Activated B cell treated with CpG ODN at 0.5 μM for 24 hours (primary cell): ENCODE results near the gene TIMP2. TPM values are rescaled to one million over a fixed set of nuclear protein-coding genes. Genes with fewer than 3 reads are reported as not detected.

Experiments
- ATAC-seq: fragments of 200-7000 bp; cut with Tn5 transposase; one replicate; pipeline ENCODE4 v1.10.0; 2021; ENCODE audit warnings: low read depth, mild to moderate bottlenecking, moderate library complexity
- CTCF ChIA-PET: fragments of 350-600 bp; sonication (Branson Sonifier 250); formaldehyde crosslinking; loops from one replicate; lab custom pipeline; 2021; ENCODE audit warnings: antibody characterized with exemption; lab: Charles Lee
- POLR2A ChIA-PET: fragments of 350-600 bp; sonication (Branson Sonifier 250); formaldehyde crosslinking; loops from one replicate; lab custom pipeline; 2021; ENCODE audit warnings: antibody characterized with exemption; lab: Charles Lee
- DNase-seq: peaks from one replicate; pipeline ENCODE4 v3.0.0; 2022
- H3K27ac Mint-ChIP-seq: one replicate; pipeline ENCODE4 v1.8.0; 2020; ENCODE audit warnings: mixed read lengths
- H3K27me3 Mint-ChIP-seq: one replicate; pipeline ENCODE4 v1.8.0; 2021; ENCODE audit warnings: mixed read lengths
- H3K36me3 Mint-ChIP-seq: one replicate; pipeline ENCODE4 v1.8.0; 2021; ENCODE audit warnings: low read depth, mixed read lengths
- H3K4me1 Mint-ChIP-seq: one replicate; pipeline ENCODE4 v1.8.0; 2021; ENCODE audit warnings: mixed read lengths
- H3K4me3 Mint-ChIP-seq: one replicate; pipeline ENCODE4 v1.8.0; 2020; ENCODE audit warnings: mild to moderate bottlenecking, mixed read lengths
- H3K9me3 Mint-ChIP-seq: one replicate; pipeline ENCODE4 v1.8.0; 2020; ENCODE audit warnings: mixed read lengths
- intact Hi-C: fragments of 100-400 bp; cut with micrococcal nuclease; formaldehyde crosslinking; loops from one replicate; pipeline ENCODE4 v1.15.1; 2024
- total RNA-seq: library from RNA; stranded (reverse); gene quantifications from 2 replicates; pipeline ENCODE4 v1.2.3, GENCODE V29; 2022
- TF ChIP-seq, protein P1 (sequence below): fragments of 200-600 bp; IDR thresholded peaks from one replicate; pipeline ENCODE4 v1.8.0; 2022; ENCODE audit warnings: antibody characterized with exemption, mild to moderate bottlenecking

The TIMP2 gene
- total RNA-seq, 1 donor from 2014 or later: 4.2 TPM

DNA sequence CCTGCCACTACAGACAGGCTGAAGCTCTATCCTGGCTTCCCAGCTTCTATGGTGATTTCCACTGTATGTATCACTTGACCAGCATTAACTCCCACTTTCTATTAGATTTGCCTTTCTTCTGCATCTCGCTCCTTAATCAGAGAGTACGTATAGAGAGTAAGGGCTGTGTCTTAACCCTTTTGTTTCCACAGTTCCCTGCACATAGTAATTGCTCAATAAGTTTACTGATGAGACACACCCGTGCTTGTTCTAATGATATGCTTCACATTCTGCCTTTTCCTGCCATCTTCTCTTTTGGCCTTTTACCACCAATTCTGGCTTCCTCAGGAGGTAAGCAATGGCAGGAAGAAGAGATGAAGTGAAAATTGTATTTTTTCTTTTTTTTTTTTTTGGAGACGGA is 64.0 kb downstream of the TIMP2 start:
- no peaks in the 10 kb centered on the region for H3K9me3 Mint-ChIP-seq
- POLR2A ChIA-PET: no interaction called here
- no peak for DNase-seq
- H3K4me1 Mint-ChIP-seq: peaks cover 3% of the 10 kb centered on the region
- H3K27me3 Mint-ChIP-seq: peaks cover 5% of the 10 kb centered on the region
- TF ChIP-seq, protein P1, sequence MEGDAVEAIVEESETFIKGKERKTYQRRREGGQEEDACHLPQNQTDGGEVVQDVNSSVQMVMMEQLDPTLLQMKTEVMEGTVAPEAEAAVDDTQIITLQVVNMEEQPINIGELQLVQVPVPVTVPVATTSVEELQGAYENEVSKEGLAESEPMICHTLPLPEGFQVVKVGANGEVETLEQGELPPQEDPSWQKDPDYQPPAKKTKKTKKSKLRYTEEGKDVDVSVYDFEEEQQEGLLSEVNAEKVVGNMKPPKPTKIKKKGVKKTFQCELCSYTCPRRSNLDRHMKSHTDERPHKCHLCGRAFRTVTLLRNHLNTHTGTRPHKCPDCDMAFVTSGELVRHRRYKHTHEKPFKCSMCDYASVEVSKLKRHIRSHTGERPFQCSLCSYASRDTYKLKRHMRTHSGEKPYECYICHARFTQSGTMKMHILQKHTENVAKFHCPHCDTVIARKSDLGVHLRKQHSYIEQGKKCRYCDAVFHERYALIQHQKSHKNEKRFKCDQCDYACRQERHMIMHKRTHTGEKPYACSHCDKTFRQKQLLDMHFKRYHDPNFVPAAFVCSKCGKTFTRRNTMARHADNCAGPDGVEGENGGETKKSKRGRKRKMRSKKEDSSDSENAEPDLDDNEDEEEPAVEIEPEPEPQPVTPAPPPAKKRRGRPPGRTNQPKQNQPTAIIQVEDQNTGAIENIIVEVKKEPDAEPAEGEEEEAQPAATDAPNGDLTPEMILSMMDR: no peak
- ATAC-seq: no peak
- no peak overlapping the region for H3K4me3 Mint-ChIP-seq
- intact Hi-C loops: no loop called here
- H3K27ac Mint-ChIP-seq: no peak overlapping the region
- CTCF ChIA-PET: no interaction called here
- no peaks in the 10 kb centered on the region for H3K36me3 Mint-ChIP-seq

DNA sequence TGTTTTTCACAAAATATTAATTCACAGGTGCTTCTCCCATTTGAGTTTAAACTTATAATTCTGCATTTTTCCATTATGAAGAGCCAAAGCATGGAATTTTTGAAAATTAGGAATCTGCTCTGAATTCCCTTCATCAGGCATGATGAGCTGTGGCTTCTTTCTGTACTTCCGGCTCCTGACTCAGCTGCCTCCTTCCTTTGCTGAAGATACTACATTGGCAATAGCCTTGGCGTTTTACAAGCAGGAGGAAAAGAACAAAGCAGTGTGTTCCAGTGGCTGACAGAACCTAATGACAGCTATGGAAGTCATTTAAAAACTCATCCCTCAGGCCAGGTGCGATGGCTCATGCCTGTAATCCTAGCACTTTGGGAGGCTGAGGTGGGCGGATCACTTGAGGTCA is 66.1 kb downstream of the TIMP2 start:
- Mint-ChIP-seq H3K9me3 (no peaks in the 10 kb centered on the region), H3K36me3 (no peaks in the 10 kb centered on the region), H3K27ac (no peak overlapping the region), H3K4me3 (no peak overlapping the region), H3K4me1 (no peaks in the 10 kb centered on the region), H3K27me3 (no peaks in the 10 kb centered on the region)
- ATAC-seq: no peak
- ChIA-PET CTCF (no interaction called here), POLR2A (no interaction called here)
- no peak for DNase-seq
- TF ChIP-seq, protein P1: no peak
- intact Hi-C loops: no loop called here

DNA sequence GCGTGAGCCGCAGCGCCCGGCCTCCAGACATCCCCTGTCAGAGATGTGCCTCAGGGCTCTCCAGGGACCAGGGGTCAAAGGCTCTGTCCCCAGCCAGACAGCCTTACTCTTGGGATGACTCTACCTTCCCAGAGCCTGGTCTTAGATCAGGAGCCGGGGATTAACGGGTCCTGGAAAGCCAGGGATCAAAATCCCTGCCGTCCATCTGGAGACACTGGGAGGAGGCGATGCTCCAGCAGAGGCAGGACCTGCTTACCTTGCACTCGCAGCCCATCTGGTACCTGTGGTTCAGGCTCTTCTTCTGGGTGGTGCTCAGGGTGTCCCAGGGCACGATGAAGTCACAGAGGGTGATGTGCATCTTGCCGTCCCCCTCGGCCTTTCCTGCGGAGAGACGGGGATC is 67.9 kb downstream of the TIMP2 start:
- Mint-ChIP-seq H3K27me3 (no peaks in the 10 kb centered on the region), H3K9me3 (no peaks in the 10 kb centered on the region), H3K4me3 (no peak overlapping the region), H3K27ac (no peak overlapping the region), H3K4me1 (no peaks in the 10 kb centered on the region), H3K36me3 (no peaks in the 10 kb centered on the region)
- TF ChIP-seq, protein P1: no peak
- intact Hi-C loops: no loop called here
- ChIA-PET CTCF (no interaction called here), POLR2A (no interaction called here)
- ATAC-seq (no peak), DNase-seq (no peak)

DNA sequence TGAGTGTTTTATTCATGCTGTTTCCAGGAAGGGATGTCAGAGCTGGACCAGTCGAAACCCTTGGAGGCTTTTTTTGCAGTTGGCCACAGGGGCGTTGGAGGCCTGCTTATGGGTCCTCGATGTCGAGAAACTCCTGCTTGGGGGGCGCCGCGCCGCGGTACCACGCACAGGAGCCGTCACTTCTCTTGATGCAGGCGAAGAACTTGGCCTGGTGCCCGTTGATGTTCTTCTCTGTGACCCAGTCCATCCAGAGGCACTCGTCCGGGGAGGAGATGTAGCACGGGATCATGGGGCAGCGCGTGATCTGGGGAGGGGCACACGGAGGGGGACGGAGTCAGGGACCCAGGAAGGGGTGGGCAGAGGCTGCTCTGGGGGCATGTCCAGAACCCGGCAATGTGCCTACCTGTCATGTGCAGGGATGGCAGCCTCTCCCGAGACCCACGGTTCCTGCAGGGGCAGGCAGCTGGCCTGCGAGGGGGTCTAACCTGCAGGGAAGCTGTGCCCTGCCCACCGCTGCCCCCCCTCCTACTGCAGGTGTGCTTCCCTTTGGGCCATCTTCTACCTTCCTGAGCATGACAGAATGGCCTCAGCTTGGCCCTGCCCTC is 69.5 kb downstream of the TIMP2 start:
- H3K27ac Mint-ChIP-seq: no peak overlapping the region
- no peaks in the 10 kb centered on the region for H3K4me1 Mint-ChIP-seq
- TF ChIP-seq, protein P1: no peak
- intact Hi-C loops: no loop called here
- DNase-seq (no peak), ATAC-seq (no peak)
- POLR2A ChIA-PET: interaction anchor here (0.6 kb wide), 1 partner anchor 10 kb away, joined by 3 read pairs; no protein-coding TSS in a partner anchor
- no peaks in the 10 kb centered on the region for H3K27me3 Mint-ChIP-seq
- no peak overlapping the region for H3K4me3 Mint-ChIP-seq
- H3K9me3 Mint-ChIP-seq: no peaks in the 10 kb centered on the region
- H3K36me3 Mint-ChIP-seq: no peaks in the 10 kb centered on the region
- CTCF ChIA-PET: no interaction called here

DNA sequence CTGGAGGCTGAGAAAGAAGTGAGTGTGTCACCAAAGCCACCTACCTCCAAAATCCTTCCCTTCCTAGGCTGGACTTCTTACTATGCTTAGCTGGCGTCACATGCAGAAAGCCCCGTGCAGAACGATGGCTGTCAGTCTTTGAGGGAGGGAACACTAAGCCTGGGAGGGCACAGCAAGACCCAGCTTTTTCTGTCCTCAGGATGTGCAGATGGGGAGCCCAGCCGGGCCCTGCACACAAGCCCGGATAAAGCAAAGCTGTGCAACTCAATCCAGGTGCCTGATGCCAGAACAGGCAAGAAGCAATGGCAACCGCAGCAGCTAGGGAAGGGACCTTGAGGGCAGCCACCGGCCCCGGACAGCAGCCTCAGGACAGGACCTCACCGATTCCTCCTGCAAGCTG is 70.7 kb downstream of the TIMP2 start:
- Mint-ChIP-seq H3K36me3 (no peaks in the 10 kb centered on the region), H3K27ac (no peak overlapping the region), H3K4me1 (no peaks in the 10 kb centered on the region), H3K9me3 (no peaks in the 10 kb centered on the region), H3K4me3 (no peak overlapping the region), H3K27me3 (no peaks in the 10 kb centered on the region)
- CTCF ChIA-PET: no interaction called here
- ATAC-seq (no peak), DNase-seq (no peak)
- intact Hi-C loops: no loop called here
- POLR2A ChIA-PET: no interaction called here
- TF ChIP-seq, protein P1: no peak
